Stimulated activated CD4-positive, alpha-beta T cell treated with anti-CD3 and anti-CD28 coated beads, Interleukin-15, amount 100 ng/mL, for 48 hours (primary cell): Measurements from ENCODE around the gene KDM4B.

ENCODE experiments used
- DNase-seq, 2 donors: peaks; one replicate each; pipeline ENCODE4 v3.0.0-alpha.2; 2020; ENCODE audit warnings: low read depth in 2 of 2

KDM4B gene

GRCh38 chr19:5120321-5120720 is 151.4 kb downstream of the KDM4B start:
- no peak for DNase-seq

- no peak for DNase-seq
Measured at GRCh38 chr19:5120833-5121232, 151.9 kb downstream of the KDM4B start.

GRCh38 chr19:5121266-5122120 is 152.6 kb downstream of the KDM4B start:
- no peak for DNase-seq

GRCh38 chr19:5122121-5122400 is 153.1 kb downstream of the KDM4B start:
- no peak for DNase-seq

- no peak for DNase-seq
Measured at GRCh38 chr19:5122671-5123409, 153.9 kb downstream of the KDM4B start.

GRCh38 chr19:5123646-5124045 is 154.7 kb downstream of the KDM4B start:
- DNase-seq: no peak

- no peak for DNase-seq
Measured at GRCh38 chr19:5124111-5124855, 155.4 kb downstream of the KDM4B start.

GRCh38 chr19:5125376-5125775 is 156.5 kb downstream of the KDM4B start:
- no peak for DNase-seq

- no peak for DNase-seq
Measured at GRCh38 chr19:5125797-5126497, 157.0 kb downstream of the KDM4B start.

GRCh38 chr19:5126498-5127223 is 157.7 kb downstream of the KDM4B start:
- DNase-seq: no peak

GRCh38 chr19:5127717-5128116 is 158.8 kb downstream of the KDM4B start:
- no peak for DNase-seq

- no peak for DNase-seq
Measured at GRCh38 chr19:5128251-5128935, 159.5 kb downstream of the KDM4B start.

- no peak for DNase-seq
Measured at GRCh38 chr19:5128936-5129389, 160.1 kb downstream of the KDM4B start.

GRCh38 chr19:5129691-5130090 is 160.8 kb downstream of the KDM4B start:
- DNase-seq: no peak

- peak in 1 of 2 donors; percentile 42 for DNase-seq
Measured at GRCh38 chr19:5130371-5131030, 161.6 kb downstream of the KDM4B start.

GRCh38 chr19:5131031-5131505 is 162.2 kb downstream of the KDM4B start:
- DNase-seq: no peak

- DNase-seq: no peak
Measured at GRCh38 chr19:5131506-5132205, 162.7 kb downstream of the KDM4B start.

GRCh38 chr19:5132206-5132560 is 163.3 kb downstream of the KDM4B start:
- DNase-seq: no peak
